Measurements from ENCODE around the gene FAU.

The FAU gene

DNA sequence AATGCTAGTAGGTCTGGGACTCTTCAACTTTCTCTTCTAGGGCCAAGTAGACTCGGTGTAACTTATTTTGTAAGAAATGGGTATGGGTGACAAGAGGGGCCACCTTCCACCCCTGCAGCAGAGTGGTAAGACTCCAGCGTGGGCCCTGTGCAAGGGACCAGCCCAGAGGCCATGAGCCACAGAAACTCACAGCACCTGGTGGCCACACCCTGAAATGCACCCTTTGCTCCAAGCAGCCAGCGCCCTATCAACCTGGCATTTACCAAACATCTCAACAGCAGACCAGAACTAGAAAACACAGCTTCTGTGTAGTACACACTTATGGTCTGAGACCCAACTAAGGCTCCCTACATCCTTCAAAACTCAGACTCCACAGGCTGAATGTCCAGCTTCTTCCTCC, 43.8 kb downstream of the FAU start:
- peak; percentile 45; the same call in 1 of the 2 replicates for TF ChIP-seq POLR2A (IDR thresholded peaks at IDR 0.05; ENCODE audit: low read depth, low read length)
- TF ChIP-seq SPI1 (IDR thresholded peaks at IDR 0.05; ENCODE audit: low read depth, low read length) = no peak
- FAIRE-seq (peak; percentile 90), DNase-seq (ENCODE audit: insufficient read length, low spot score) (peak; percentile 64)

DNA sequence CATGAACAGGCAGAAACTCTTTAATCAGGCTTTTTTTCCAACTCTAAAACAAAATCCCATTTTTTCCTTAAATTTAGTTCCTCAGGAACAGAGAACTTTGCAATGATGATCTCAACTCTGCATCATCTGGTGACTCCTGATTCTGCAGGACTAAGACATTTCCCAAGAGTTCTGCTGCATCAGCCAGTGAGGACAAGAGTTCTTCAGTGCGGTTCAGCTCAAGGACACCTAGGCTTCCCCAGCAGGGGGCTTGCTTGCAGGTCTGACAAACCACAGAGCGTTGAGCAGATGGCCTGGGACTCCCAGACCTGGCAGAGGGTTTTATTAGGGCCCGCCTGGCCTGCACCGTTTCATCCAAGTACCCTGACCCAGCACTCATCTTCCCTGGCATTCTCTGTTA, 44.5 kb downstream of the FAU start:
- FAIRE-seq = no peak
- DNase-seq (ENCODE audit: insufficient read length, low spot score) = no peak
- TF ChIP-seq POLR2AphosphoS5 (IDR thresholded peaks at IDR 0.05; ENCODE audit: low read depth, low read length) = no peak
- TF ChIP-seq SPI1 (IDR thresholded peaks at IDR 0.05; ENCODE audit: low read depth, low read length) = no peak
- TF ChIP-seq POU2F2 (IDR thresholded peaks at IDR 0.05; ENCODE audit: low read depth, low read length) = no peak
- no peak for TF ChIP-seq PAX5 (IDR thresholded peaks at IDR 0.05; ENCODE audit: insufficient read depth, low read length, severe bottlenecking)

- FAIRE-seq = no peak
- TF ChIP-seq PAX5 (IDR thresholded peaks at IDR 0.05; ENCODE audit: insufficient read depth, low read length, severe bottlenecking) = no peak
- no peak for TF ChIP-seq POLR2A (IDR thresholded peaks at IDR 0.05; ENCODE audit: low read depth, low read length)
- DNase-seq (ENCODE audit: insufficient read length, low spot score) = no peak
These were observed 49.3 kb downstream of the FAU start for GRCh38 chr11:65072631-65072966.

- DNase-seq (ENCODE audit: insufficient read length, low spot score) (no peak), FAIRE-seq (peak; percentile 69)
- TF ChIP-seq SPI1 (IDR thresholded peaks at IDR 0.05; ENCODE audit: low read depth, low read length) = peak; percentile 37
- TF ChIP-seq POU2F2 (IDR thresholded peaks at IDR 0.05; ENCODE audit: low read depth, low read length) = peak; percentile 93; the same call in 1 of the 2 replicates
- TF ChIP-seq POLR2AphosphoS5 (IDR thresholded peaks at IDR 0.05; ENCODE audit: low read depth, low read length) = no peak
- TF ChIP-seq PAX5 (IDR thresholded peaks at IDR 0.05; ENCODE audit: insufficient read depth, low read length, severe bottlenecking) = no peak
These were observed 49.9 kb downstream of the FAU start for GRCh38 chr11:65071907-65072630.

All from GM12891 (cell line).